Glutamatergic neuron (in vitro differentiated cells): ENCODE measurements around the gene SCPEP1. TPM values are rescaled to one million over a fixed set of nuclear protein-coding genes. Genes with fewer than 3 reads are reported as not detected.

Source experiments
- DNase-seq: peaks from one replicate; pipeline ENCODE4 v3.0.0; 2022
- H3K27ac Mint-ChIP-seq: one replicate; pipeline ENCODE4 v1.8.0; 2020; ENCODE audit warnings: mild to moderate bottlenecking, mixed read lengths, inconsistent platforms; ENCODE audit not compliant: unreplicated experiment
- H3K27me3 Mint-ChIP-seq: one replicate; pipeline ENCODE4 v1.8.0; 2020; ENCODE audit warnings: mild to moderate bottlenecking, moderate library complexity, mixed read lengths, inconsistent platforms; ENCODE audit not compliant: unreplicated experiment
- H3K36me3 Mint-ChIP-seq: one replicate; pipeline ENCODE4 v1.8.0; 2020; ENCODE audit warnings: mild to moderate bottlenecking, mixed read lengths, inconsistent platforms; ENCODE audit not compliant: unreplicated experiment
- H3K4me1 Mint-ChIP-seq: one replicate; pipeline ENCODE4 v1.8.0; 2020; ENCODE audit warnings: mild to moderate bottlenecking, low read depth, mixed read lengths, inconsistent platforms; ENCODE audit not compliant: unreplicated experiment
- H3K4me3 Mint-ChIP-seq: one replicate; pipeline ENCODE4 v1.8.0; 2020; ENCODE audit warnings: mild to moderate bottlenecking, mixed read lengths, inconsistent platforms; ENCODE audit not compliant: unreplicated experiment
- H3K9me3 Mint-ChIP-seq: one replicate; pipeline ENCODE4 v1.8.0; 2020; ENCODE audit warnings: mild to moderate bottlenecking, moderate library complexity, mixed read lengths, inconsistent platforms; ENCODE audit not compliant: unreplicated experiment
- CTCF ChIP-seq: fragments of 200-600 bp; sonication (generic); IDR thresholded peaks from one replicate; pipeline ENCODE4 v1.5.0; 2021; ENCODE audit not compliant: partially characterized antibody, unreplicated experiment
- total RNA-seq: library from RNA; stranded (reverse); fragmentation: NEBNext Ultra II Directional; extraction: Animal tissue kit (Norgen Biotek cat#: 25700); gene quantifications from one replicate; pipeline ENCODE4 v1.2.1, GENCODE V29; 2021; ENCODE audit not compliant: unreplicated experiment

Gene SCPEP1
- total RNA-seq, 1 donor from 2014 or later = 46.9 TPM

GRCh38 chr17:57002904-57003303 is 25.0 kb downstream of the SCPEP1 start:
- H3K27ac Mint-ChIP-seq = no peak overlapping the region
- no peak overlapping the region for H3K4me3 Mint-ChIP-seq
- no peaks in the 10 kb centered on the region for H3K4me1 Mint-ChIP-seq
- no peak for TF ChIP-seq CTCF
- no peaks in the 10 kb centered on the region for H3K36me3 Mint-ChIP-seq
- no peaks in the 10 kb centered on the region for H3K27me3 Mint-ChIP-seq
- no peak for DNase-seq
- H3K9me3 Mint-ChIP-seq = peaks cover 2% of the 10 kb centered on the region

DNA sequence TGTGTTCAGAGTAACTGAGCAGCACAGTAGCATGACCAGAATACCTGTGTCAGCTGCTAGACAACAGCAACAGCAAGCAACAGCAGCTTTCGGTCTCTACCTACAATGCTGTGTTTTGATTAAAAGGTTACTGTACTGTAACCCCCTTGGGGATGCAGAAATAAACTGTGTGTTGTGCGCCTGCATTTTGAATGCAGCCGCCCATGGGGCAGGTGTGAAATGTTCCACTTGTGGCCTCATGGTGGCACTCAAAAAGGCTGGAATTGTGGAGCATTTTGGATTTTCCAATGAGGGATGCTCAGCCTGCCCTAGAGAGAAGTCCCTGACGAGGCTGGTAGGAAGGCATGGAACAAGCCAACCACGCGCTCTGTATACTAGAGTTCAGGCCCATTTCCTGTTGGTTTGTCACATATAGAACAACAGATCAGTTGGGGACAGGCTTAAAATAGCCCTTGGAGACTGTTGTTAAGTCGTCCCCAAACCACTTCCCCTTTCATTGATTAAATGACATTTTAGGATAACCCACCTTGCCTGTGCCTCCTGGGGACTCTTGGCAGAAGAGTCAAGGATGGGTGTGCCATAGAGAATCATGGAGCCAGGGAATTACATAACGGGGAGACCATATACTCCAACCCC is 27.1 kb downstream of the SCPEP1 start:
- no peak overlapping the region for H3K27ac Mint-ChIP-seq
- DNase-seq = no peak
- no peaks in the 10 kb centered on the region for H3K36me3 Mint-ChIP-seq
- peaks cover 3% of the 10 kb centered on the region for H3K4me1 Mint-ChIP-seq
- peak; percentile 10 for TF ChIP-seq CTCF
- H3K27me3 Mint-ChIP-seq = no peaks in the 10 kb centered on the region
- H3K4me3 Mint-ChIP-seq = no peak overlapping the region
- peaks cover 2% of the 10 kb centered on the region for H3K9me3 Mint-ChIP-seq

DNA sequence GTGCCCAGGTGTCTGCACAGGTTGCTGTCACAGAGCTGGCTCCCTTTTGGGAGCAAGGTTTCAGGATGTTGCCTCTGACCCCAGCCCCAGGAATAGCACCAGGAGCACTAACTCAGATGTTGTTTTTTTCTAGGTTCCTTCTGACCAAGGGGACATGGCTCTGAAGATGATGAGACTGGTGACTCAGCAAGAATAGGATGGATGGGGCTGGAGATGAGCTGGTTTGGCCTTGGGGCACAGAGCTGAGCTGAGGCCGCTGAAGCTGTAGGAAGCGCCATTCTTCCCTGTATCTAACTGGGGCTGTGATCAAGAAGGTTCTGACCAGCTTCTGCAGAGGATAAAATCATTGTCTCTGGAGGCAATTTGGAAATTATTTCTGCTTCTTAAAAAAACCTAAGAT is 28.1 kb downstream of the SCPEP1 start:
- no peak for DNase-seq
- no peaks in the 10 kb centered on the region for H3K36me3 Mint-ChIP-seq
- no peak overlapping the region for H3K27ac Mint-ChIP-seq
- no peak overlapping the region for H3K4me3 Mint-ChIP-seq
- TF ChIP-seq CTCF = no peak
- peaks cover 2% of the 10 kb centered on the region for H3K9me3 Mint-ChIP-seq
- peaks cover 4% of the 10 kb centered on the region for H3K4me1 Mint-ChIP-seq
- H3K27me3 Mint-ChIP-seq = no peaks in the 10 kb centered on the region

DNA sequence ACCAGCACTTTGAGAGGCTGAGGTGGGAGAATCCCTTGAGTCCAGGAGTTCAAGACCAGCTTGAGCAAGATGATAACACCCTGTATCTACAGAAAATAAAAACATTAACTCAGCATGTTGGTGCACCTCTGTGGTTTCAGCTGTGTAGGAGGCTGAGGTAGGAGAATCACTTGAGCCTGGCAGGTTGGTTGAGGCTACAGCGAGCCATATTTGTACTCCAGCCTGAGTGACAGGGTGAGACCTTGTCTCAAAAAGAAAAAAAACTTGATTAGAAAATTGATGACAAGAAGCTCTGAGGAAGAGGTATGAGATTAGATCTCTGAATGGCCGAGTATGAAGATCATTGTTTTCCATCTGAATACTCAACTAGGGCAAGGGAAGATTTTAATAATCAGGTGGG is 31.0 kb downstream of the SCPEP1 start:
- no peaks in the 10 kb centered on the region for H3K27me3 Mint-ChIP-seq
- DNase-seq = no peak
- H3K36me3 Mint-ChIP-seq = no peaks in the 10 kb centered on the region
- peaks cover 4% of the 10 kb centered on the region for H3K4me1 Mint-ChIP-seq
- H3K4me3 Mint-ChIP-seq = no peak overlapping the region
- H3K27ac Mint-ChIP-seq = no peak overlapping the region
- no peak for TF ChIP-seq CTCF
- H3K9me3 Mint-ChIP-seq = no peaks in the 10 kb centered on the region

DNA sequence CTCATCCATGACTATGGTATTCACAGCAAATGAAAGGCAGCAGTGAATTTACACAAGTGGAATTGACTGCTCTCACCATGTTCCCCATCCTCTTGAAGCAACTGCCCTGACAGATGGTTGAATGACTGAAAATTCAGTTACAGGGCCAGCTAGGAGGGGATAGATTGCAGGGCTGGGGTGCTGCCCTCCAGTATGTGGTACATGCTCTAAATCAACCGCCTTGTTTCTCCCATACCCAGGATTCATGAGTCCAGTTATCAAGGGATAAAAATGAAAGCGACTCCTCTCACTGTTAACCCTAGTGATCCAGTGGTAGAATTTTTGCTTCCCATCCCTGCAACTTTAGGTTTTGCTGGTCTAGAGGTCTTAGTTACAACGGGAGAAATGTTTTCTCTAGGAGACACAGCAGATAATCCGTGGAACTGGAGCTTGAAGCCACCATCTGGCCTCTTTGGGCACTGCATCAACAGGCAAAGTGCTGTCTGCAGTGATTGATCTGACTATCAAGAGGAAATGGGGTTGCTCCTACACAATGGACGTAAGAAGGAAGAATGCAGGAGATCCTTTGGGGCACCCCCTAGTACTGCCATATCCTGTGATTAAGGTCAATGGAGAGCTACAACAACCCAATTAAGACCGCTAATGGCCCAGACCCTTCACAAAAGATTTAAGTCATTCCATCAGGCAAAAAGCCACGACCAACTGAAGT is 32.0 kb downstream of the SCPEP1 start:
- H3K27me3 Mint-ChIP-seq = no peaks in the 10 kb centered on the region

More for the DNA sequence above, 32.0 kb downstream of the SCPEP1 start:
- Mint-ChIP-seq H3K4me1 (peaks cover 4% of the 10 kb centered on the region), H3K27ac (no peak overlapping the region), H3K36me3 (no peaks in the 10 kb centered on the region), H3K9me3 (no peaks in the 10 kb centered on the region), H3K4me3 (no peak overlapping the region)
- peak; percentile 68 for TF ChIP-seq CTCF
- peak; percentile 77 for DNase-seq
